Activated B cell treated with CpG ODN at 0.5 μM for 24 hours (primary cell): ENCODE results near the gene PTRHD1. TPM values are rescaled to one million over a fixed set of nuclear protein-coding genes. Genes with fewer than 3 reads are reported as not detected.

Source experiments
- ATAC-seq: fragments of 200-7000 bp; cut with Tn5 transposase; one replicate; pipeline ENCODE4 v1.10.0; 2021; ENCODE audit warnings: low read depth, mild to moderate bottlenecking, moderate library complexity
- CTCF ChIA-PET: fragments of 350-600 bp; sonication (Branson Sonifier 250); formaldehyde crosslinking; loops from one replicate; lab custom pipeline; 2021; ENCODE audit warnings: antibody characterized with exemption; lab: Charles Lee
- POLR2A ChIA-PET: fragments of 350-600 bp; sonication (Branson Sonifier 250); formaldehyde crosslinking; loops from one replicate; lab custom pipeline; 2021; ENCODE audit warnings: antibody characterized with exemption; lab: Charles Lee
- DNase-seq: peaks from one replicate; pipeline ENCODE4 v3.0.0; 2022
- H3K27ac Mint-ChIP-seq: one replicate; pipeline ENCODE4 v1.8.0; 2020; ENCODE audit warnings: mixed read lengths
- H3K27me3 Mint-ChIP-seq: one replicate; pipeline ENCODE4 v1.8.0; 2021; ENCODE audit warnings: mixed read lengths
- H3K36me3 Mint-ChIP-seq: one replicate; pipeline ENCODE4 v1.8.0; 2021; ENCODE audit warnings: low read depth, mixed read lengths
- H3K4me1 Mint-ChIP-seq: one replicate; pipeline ENCODE4 v1.8.0; 2021; ENCODE audit warnings: mixed read lengths
- H3K4me3 Mint-ChIP-seq: one replicate; pipeline ENCODE4 v1.8.0; 2020; ENCODE audit warnings: mild to moderate bottlenecking, mixed read lengths
- H3K9me3 Mint-ChIP-seq: one replicate; pipeline ENCODE4 v1.8.0; 2020; ENCODE audit warnings: mixed read lengths
- CTCF ChIP-seq: fragments of 200-600 bp; IDR thresholded peaks from one replicate; pipeline ENCODE4 v1.8.0; 2022; ENCODE audit warnings: antibody characterized with exemption, mild to moderate bottlenecking
- intact Hi-C: fragments of 100-400 bp; cut with micrococcal nuclease; formaldehyde crosslinking; loops from one replicate; pipeline ENCODE4 v1.15.1; 2024
- total RNA-seq: library from RNA; stranded (reverse); gene quantifications from 2 replicates; pipeline ENCODE4 v1.2.3, GENCODE V29; 2022

PTRHD1 gene
- total RNA-seq, 1 donor from 2014 or later = 41.1 TPM

GRCh38 chr2:24834733-24835395, 41.7 kb upstream of the PTRHD1 start:
- ATAC-seq (no peak), DNase-seq (no peak)
- no peaks in the 10 kb centered on the region for H3K4me1 Mint-ChIP-seq
- H3K4me3 Mint-ChIP-seq = no peak overlapping the region
- H3K9me3 Mint-ChIP-seq = no peaks in the 10 kb centered on the region
- POLR2A ChIA-PET = no interaction called here
- no peaks in the 10 kb centered on the region for H3K27me3 Mint-ChIP-seq
- no peak for TF ChIP-seq CTCF
- no peak overlapping the region for H3K27ac Mint-ChIP-seq
- intact Hi-C loops = no loop called here
- CTCF ChIA-PET = no interaction called here
- peaks cover 83% of the 10 kb centered on the region for H3K36me3 Mint-ChIP-seq

- no peak overlapping the region for H3K27ac Mint-ChIP-seq
- intact Hi-C loops = no loop called here
- CTCF ChIA-PET = interaction anchor here (0.5 kb wide), 1 partner anchor 267 kb away, joined by 3 read pairs; no protein-coding TSS in a partner anchor
- H3K4me3 Mint-ChIP-seq = no peak overlapping the region
- no peaks in the 10 kb centered on the region for H3K4me1 Mint-ChIP-seq
- DNase-seq = no peak
- POLR2A ChIA-PET = no interaction called here
- no peak for TF ChIP-seq CTCF
- peaks cover 77% of the 10 kb centered on the region for H3K36me3 Mint-ChIP-seq
- H3K9me3 Mint-ChIP-seq = no peaks in the 10 kb centered on the region
- ATAC-seq = no peak
- H3K27me3 Mint-ChIP-seq = no peaks in the 10 kb centered on the region
Observed at GRCh38 chr2:24833821-24834732, 40.9 kb upstream of the PTRHD1 start.

- ATAC-seq (no peak), DNase-seq (no peak)
- no peak overlapping the region for H3K4me3 Mint-ChIP-seq
- no peaks in the 10 kb centered on the region for H3K9me3 Mint-ChIP-seq
- CTCF ChIA-PET = interaction anchor here (0.5 to 1.4 kb wide), 2 partner anchors 268 to 411 kb away, joined by 3 read pairs; no protein-coding TSS in a partner anchor
- intact Hi-C loops = no loop called here
- H3K36me3 Mint-ChIP-seq = peaks cover 75% of the 10 kb centered on the region
- H3K27me3 Mint-ChIP-seq = no peaks in the 10 kb centered on the region
- no peaks in the 10 kb centered on the region for H3K4me1 Mint-ChIP-seq
- POLR2A ChIA-PET = interaction anchor here (0.6 kb wide), 1 partner anchor 25 kb away, joined by 8 read pairs; no protein-coding TSS in a partner anchor
- TF ChIP-seq CTCF = no peak
- H3K27ac Mint-ChIP-seq = no peak overlapping the region
Observed at GRCh38 chr2:24832931-24833701, 39.9 kb upstream of the PTRHD1 start.

GRCh38 chr2:24832521-24832920, 39.3 kb upstream of the PTRHD1 start:
- no peaks in the 10 kb centered on the region for H3K27me3 Mint-ChIP-seq
- H3K4me1 Mint-ChIP-seq = no peaks in the 10 kb centered on the region
- CTCF ChIA-PET = interaction anchor here (1.4 kb wide), 1 partner anchor 410 kb away, joined by 3 read pairs; no protein-coding TSS in a partner anchor
- ATAC-seq (no peak), DNase-seq (no peak)
- no peak overlapping the region for H3K27ac Mint-ChIP-seq
- POLR2A ChIA-PET = interaction anchor here (0.6 kb wide), 1 partner anchor 26 kb away, joined by 8 read pairs; no protein-coding TSS in a partner anchor
- no peak for TF ChIP-seq CTCF
- intact Hi-C loops = no loop called here
- peaks cover 73% of the 10 kb centered on the region for H3K36me3 Mint-ChIP-seq
- H3K9me3 Mint-ChIP-seq = no peaks in the 10 kb centered on the region
- H3K4me3 Mint-ChIP-seq = no peak overlapping the region
